Fibroblast of villous mesenchyme (primary cell): ENCODE data around the gene RHEB. TPM values are rescaled to one million over a fixed set of nuclear protein-coding genes. Genes with fewer than 3 reads are reported as not detected.

Source experiments
- DNase-seq: peaks from one replicate; pipeline ENCODE4 v3.0.0-alpha.2; 2010; ENCODE audit warnings: low read depth
- H3K4me3 ChIP-seq: 2 replicates; pipeline ENCODE4 v1.5.1; 2011; ENCODE audit warnings: low read depth, mild to moderate bottlenecking, low read length
- total RNA-seq: library from RNA; depleted of rRNA; stranded (reverse); fragments of >200 nt; gene quantifications from 2 replicates; pipeline ENCODE4 v1.2.3, GENCODE V29; 2012
- TF ChIP-seq, protein P1 (sequence below): IDR thresholded peaks from 2 replicates; pipeline ENCODE4 v1.5.1; 2012; ENCODE audit warnings: low read depth, mild to moderate bottlenecking, low read length; ENCODE audit not compliant: insufficient read depth

RHEB gene
- total RNA-seq, 1 donor, result 79.5 TPM

DNA sequence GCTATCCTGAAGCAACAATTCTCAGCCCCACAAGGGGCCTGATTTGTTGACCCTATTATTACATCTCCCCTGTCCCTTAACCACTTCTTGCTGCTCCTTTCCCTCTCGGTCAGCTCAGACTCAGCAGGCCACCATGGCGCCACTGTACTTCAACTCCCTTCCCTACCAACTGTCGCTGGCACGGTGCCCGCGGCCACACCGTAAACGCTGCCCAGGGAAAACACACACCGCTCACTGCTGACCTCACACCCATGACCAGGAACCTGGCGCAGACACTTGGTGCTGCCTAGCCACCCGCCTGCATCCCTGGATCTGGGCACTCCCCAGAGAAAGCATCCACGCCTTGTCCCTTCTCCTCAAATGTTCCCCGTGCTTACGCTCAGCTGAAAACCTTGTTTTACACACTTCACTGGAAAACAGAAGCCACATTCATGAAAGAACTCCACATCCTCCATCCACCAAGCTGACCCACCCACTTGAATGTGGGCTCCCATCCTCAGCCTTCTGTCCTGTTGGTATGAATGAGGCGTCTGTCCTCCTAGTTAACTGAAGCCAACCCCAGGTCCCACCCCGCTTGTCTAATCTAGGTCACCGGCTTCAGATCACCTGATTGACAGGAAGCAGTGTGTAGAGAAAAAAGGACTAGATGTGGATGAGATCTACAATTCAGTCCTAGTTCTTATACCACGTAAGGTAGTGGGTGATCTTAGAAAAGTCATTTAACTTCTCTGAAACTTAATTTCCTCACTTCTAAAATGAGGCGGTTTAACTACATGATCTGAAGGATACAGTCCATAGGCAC, 51.3 kb downstream of the RHEB start:
- no peak for DNase-seq
- TF ChIP-seq, protein P1, sequence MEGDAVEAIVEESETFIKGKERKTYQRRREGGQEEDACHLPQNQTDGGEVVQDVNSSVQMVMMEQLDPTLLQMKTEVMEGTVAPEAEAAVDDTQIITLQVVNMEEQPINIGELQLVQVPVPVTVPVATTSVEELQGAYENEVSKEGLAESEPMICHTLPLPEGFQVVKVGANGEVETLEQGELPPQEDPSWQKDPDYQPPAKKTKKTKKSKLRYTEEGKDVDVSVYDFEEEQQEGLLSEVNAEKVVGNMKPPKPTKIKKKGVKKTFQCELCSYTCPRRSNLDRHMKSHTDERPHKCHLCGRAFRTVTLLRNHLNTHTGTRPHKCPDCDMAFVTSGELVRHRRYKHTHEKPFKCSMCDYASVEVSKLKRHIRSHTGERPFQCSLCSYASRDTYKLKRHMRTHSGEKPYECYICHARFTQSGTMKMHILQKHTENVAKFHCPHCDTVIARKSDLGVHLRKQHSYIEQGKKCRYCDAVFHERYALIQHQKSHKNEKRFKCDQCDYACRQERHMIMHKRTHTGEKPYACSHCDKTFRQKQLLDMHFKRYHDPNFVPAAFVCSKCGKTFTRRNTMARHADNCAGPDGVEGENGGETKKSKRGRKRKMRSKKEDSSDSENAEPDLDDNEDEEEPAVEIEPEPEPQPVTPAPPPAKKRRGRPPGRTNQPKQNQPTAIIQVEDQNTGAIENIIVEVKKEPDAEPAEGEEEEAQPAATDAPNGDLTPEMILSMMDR, result no peak
- H3K4me3 ChIP-seq, result no peak overlapping the region

DNA sequence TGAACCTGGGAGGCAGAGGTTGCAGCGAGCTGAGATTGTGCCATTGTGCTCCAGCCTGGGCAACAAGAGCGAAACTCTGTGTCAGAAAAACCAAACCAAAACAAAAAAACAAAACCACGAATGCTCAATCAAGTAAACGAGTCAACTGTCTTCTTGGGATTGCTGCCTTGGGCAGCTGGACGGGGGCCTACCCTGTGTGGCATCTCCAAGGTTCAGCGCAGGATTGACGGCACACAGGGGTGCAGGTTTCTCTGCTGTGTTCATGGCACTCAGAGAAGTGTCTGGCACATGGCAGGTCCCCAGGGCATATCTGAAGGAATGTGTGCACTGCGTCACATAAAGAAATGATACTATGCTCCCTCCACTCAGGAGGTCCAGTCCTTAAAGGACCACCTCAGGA, 54.5 kb downstream of the RHEB start:
- TF ChIP-seq, protein P1, result no peak
- no peak overlapping the region for H3K4me3 ChIP-seq
- DNase-seq, result no peak

GRCh38 chr7:151462306-151462779, 57.4 kb downstream of the RHEB start:
- H3K4me3 ChIP-seq, result no peak overlapping the region
- TF ChIP-seq, protein P1, result no peak
- DNase-seq, result peak; percentile 37

- H3K4me3 ChIP-seq, result no peak overlapping the region
- DNase-seq, result no peak
- TF ChIP-seq, protein P1, result no peak
Measured at GRCh38 chr7:151461942-151462230, 57.8 kb downstream of the RHEB start.

GRCh38 chr7:151461096-151461941, 58.4 kb downstream of the RHEB start:
- no peak for DNase-seq
- H3K4me3 ChIP-seq, result no peak overlapping the region
- TF ChIP-seq, protein P1, result no peak

DNA sequence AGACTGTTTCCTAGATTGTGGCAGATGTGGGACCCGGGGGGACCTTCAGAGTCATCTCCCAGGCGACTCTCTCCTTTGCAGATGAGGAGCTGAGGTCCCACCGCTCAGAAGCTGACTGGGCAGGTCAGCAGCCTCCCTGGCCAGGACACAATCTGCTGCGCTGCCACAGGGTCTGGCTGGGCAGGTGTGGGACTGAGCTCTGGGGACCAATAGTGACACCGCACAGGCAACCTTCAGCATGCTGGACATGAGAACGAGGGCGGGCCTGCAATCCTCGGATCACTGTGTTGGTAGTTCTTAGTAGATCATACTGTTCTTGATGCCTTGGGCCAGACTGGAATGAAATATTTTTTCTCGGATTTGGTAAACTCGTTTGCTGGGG, 59.2 kb downstream of the RHEB start:
- TF ChIP-seq, protein P1, result no peak
- no peak for DNase-seq
- H3K4me3 ChIP-seq, result peak overlapping the region; percentile 36
